K562 (cell line): ENCODE measurements around the gene POF1B. TPM values are rescaled to one million over a fixed set of nuclear protein-coding genes. Genes with fewer than 3 reads are reported as not detected.
A peak's percentile ranks its signal among the peaks of the same experiment; 100 is the strongest.

Experiments used
- ATAC-seq: fragments of 200-7000 bp; cut with Tn5 transposase; 3 replicates; pipeline ENCODE4 v1.9.1; 2020; ENCODE audit warnings: moderate library complexity
- BruUV-seq: library from RNA; stranded (reverse); fragments of 400-500 nt; replicated peaks from 2 replicates; lab custom pipeline; 2021; lab: Mats Ljungman, UMichigan
- CTCF ChIA-PET: fragments of 300-600 bp; formaldehyde crosslinking; extraction: SDS; loops from one replicate; lab custom pipeline; 2021; ENCODE audit warnings: low intra/inter-chr PET ratio; lab: Yijun Ruan, JAX
- POLR2A ChIA-PET: fragments of 300-600, 350-650 bp; sonication (Branson Sonifier 250); formaldehyde crosslinking; extraction: SDS; loops from one replicate; lab custom pipeline; 2021; ENCODE audit warnings: antibody characterized with exemption, inconsistent platforms; lab: Yijun Ruan, JAX
- DNase-seq, 4 experiments: peaks; one replicate each; pipeline versions ENCODE4 v3.0.0 to v3.0.0-alpha.2; 2011 to 2018; ENCODE audit warnings: low spot score in 3 of 4, mixed read lengths in 3 of 4; ENCODE audit errors: extremely low read depth in 1 of 4
- FAIRE-seq: peaks from 2 replicates; lab custom pipeline; 2011; peaks lifted over from hg19 to GRCh38; lab: Jason Lieb, UNC
- H2AFZ ChIP-seq: 2 replicates; pipeline ENCODE4 v1.6.0; 2011; ENCODE audit warnings: low read depth, low read length, control low read depth, inconsistent platforms
- H3K27ac ChIP-seq: fragments of 200-600 bp; 3 replicates; pipeline ENCODE4 v1.8.0; 2011; ENCODE audit warnings: low read depth, mild to moderate bottlenecking, control low read depth, inconsistent platforms, low read length, moderate library complexity, mixed read lengths; ENCODE audit errors: extremely low read depth
- H3K27me3 ChIP-seq, 2 experiments: fragments of 300-600 bp in 1 of 2; 2 replicates in 1 of 2; 3 replicates in 1 of 2; pipeline versions ENCODE4 v1.6.0 to v1.8.0; 2011; ENCODE audit warnings: inconsistent platforms in 2 of 2, low read length in 2 of 2, mild to moderate bottlenecking in 1 of 2, mixed read lengths in 1 of 2, moderate library complexity in 1 of 2; ENCODE audit not compliant: control insufficient read depth in 2 of 2, insufficient read depth in 2 of 2
- H3K36me3 ChIP-seq: fragments of 300-600 bp; 3 replicates; pipeline ENCODE4 v1.8.0; 2011; ENCODE audit warnings: mild to moderate bottlenecking, low read length, inconsistent platforms; ENCODE audit not compliant: control insufficient read depth, insufficient read depth
- H3K4me1 ChIP-seq, 2 experiments: fragments of 200-600 bp in 1 of 2; replicated peaks in 1 of 2; 2 replicates in 1 of 2; 3 replicates in 1 of 2; pipeline versions ENCODE4 v1.5.1 to v1.8.0; 2011; ENCODE audit warnings: inconsistent platforms in 2 of 2, low read length in 2 of 2, mild to moderate bottlenecking in 1 of 2, mixed read lengths in 1 of 2, moderate library complexity in 1 of 2; ENCODE audit not compliant: control insufficient read depth in 2 of 2, insufficient read depth in 2 of 2
- H3K4me2 ChIP-seq: 2 replicates; pipeline ENCODE4 v1.6.1; 2011; ENCODE audit warnings: low read length, control low read depth, inconsistent platforms, mixed read lengths; ENCODE audit not compliant: insufficient read depth
- H3K4me3 ChIP-seq: fragments of 200-600 bp; sonication (generic), shearing (Covaris generic); 2 replicates; pipeline ENCODE4 v1.5.1; 2016; ENCODE audit warnings: control low read depth, inconsistent platforms
- H3K79me2 ChIP-seq: fragments of 200-600 bp; 3 replicates; pipeline ENCODE4 v1.8.0; 2011; ENCODE audit warnings: low read length, inconsistent platforms; ENCODE audit not compliant: control insufficient read depth, insufficient read depth
- H3K9ac ChIP-seq, 2 experiments: 2 replicates each; pipeline versions ENCODE4 v1.6.0 to v1.6.1; 2011; ENCODE audit warnings: low read depth in 2 of 2, low read length in 2 of 2, control low read depth in 1 of 2, inconsistent platforms in 1 of 2, mild to moderate bottlenecking in 1 of 2, mixed read lengths in 1 of 2; ENCODE audit not compliant: insufficient read depth in 1 of 2
- H3K9me1 ChIP-seq: one replicate; pipeline ENCODE4 v1.6.0; 2011; ENCODE audit warnings: inconsistent platforms, mild to moderate bottlenecking, low read length, moderate library complexity; ENCODE audit not compliant: control insufficient read depth, insufficient read depth
- H3K9me3 ChIP-seq: replicated peaks from 2 replicates; pipeline ENCODE4 v1.5.1; 2011; ENCODE audit warnings: low read depth, low read length, inconsistent platforms; ENCODE audit not compliant: control insufficient read depth, insufficient read depth
- H4K20me1 ChIP-seq: replicated peaks from 2 replicates; pipeline ENCODE4 v1.6.1; 2011; ENCODE audit warnings: low read length, inconsistent platforms, mixed read lengths; ENCODE audit not compliant: control insufficient read depth, insufficient read depth
- CEBPB ChIP-seq: fragments of 450-650 bp; IDR thresholded peaks from 2 replicates; pipeline ENCODE4 v1.6.1; 2016; ENCODE audit warnings: missing genetic modification characterization, missing compliant biosample characterization
- CEBPG ChIP-seq, 3 experiments: fragments of 200-800 bp in 1 of 3; sonication (Bioruptor generic) in 1 of 3; sonication (generic) in 1 of 3; formaldehyde crosslinking in 1 of 3; IDR thresholded peaks in 2 of 3; conservative IDR thresholded peaks in 1 of 3; 2 replicates each; pipeline versions ENCODE4 v1.6.1 to v1.8.0; 2016 to 2022; ENCODE audit warnings: missing compliant biosample characterization in 2 of 3, missing genetic modification characterization in 2 of 3, mild to moderate bottlenecking in 1 of 3, missing genetic modification reagents in 1 of 3
- KLF16 ChIP-seq: IDR thresholded peaks from 2 replicates; pipeline ENCODE4 v1.6.1; 2016; ENCODE audit warnings: antibody characterized with exemption
- MEIS2 ChIP-seq: fragments of 450-650 bp; IDR thresholded peaks from 2 replicates; pipeline ENCODE4 v1.6.1; 2014; ENCODE audit warnings: mild to moderate bottlenecking; ENCODE audit not compliant: partially characterized antibody
- RBM15 ChIP-seq: fragments of 200-400 bp; formaldehyde crosslinking; IDR thresholded peaks from 2 replicates; pipeline ENCODE4 v1.6.1; 2018; ENCODE audit warnings: mild to moderate bottlenecking, low read length, moderate library complexity; ENCODE audit not compliant: insufficient read depth
- SREBF1 ChIP-seq: fragments of 150-350 bp; IDR thresholded peaks from 2 replicates; pipeline ENCODE4 v1.6.1; 2014; ENCODE audit warnings: antibody characterized with exemption, low read depth, low read length, borderline replicate concordance
- WGBS: fragments of 100-300 bp; shearing (Covaris generic); methylation state at CpG from one replicate; pipeline ENCODE4 v1.1.6; 2016; ENCODE audit warnings: low coverage, mixed read lengths; ENCODE audit not compliant: insufficient coverage; ENCODE audit errors: missing lambda C conversion rate; 5-methylcytosine and 5-hydroxymethylcytosine counted together
- in situ Hi-C: fragments of 300-500 bp; cut with MboI; formaldehyde crosslinking; loops from 4 replicates; pipeline ENCODE4 v1.15.0; 2018; ENCODE audit warnings: inconsistent platforms, mixed read lengths
- intact Hi-C: fragments of 100-400 bp; cut with micrococcal nuclease; formaldehyde crosslinking; loops from 2 replicates; pipeline ENCODE4 v1.14.2; 2022
- polyA plus RNA-seq, 8 experiments: library from polyadenylated mRNA; depleted of rRNA in 4 of 8; stranded (reverse) in 5 of 8; unstranded in 3 of 8; fragments of >200 nt; fragmentation: Nextera tagmentation in 2 of 8; fragmentation: Illumina TruSeq in 1 of 8; extraction: Ambion mirVana in 2 of 8; extraction: Trizol in 1 of 8; gene quantifications; 2 replicates each; pipeline versions ENCODE4 v1.2.1 to v1.2.3, GENCODE V29; 2011 to 2014; ENCODE audit warnings: inconsistent platforms in 1 of 8, missing spikeins in 1 of 8
- total RNA-seq, 7 experiments: library from RNA; depleted of rRNA in 6 of 7; stranded (reverse); fragments of >200 nt in 6 of 7; fragmentation: Illumina TruSeq in 2 of 7; extraction: Trizol in 2 of 7; gene quantifications; 2 replicates each; pipeline versions ENCODE4 v1.2.1 to v1.2.3, GENCODE V29; 2011 to 2021; ENCODE audit warnings: low replicate concordance in 1 of 7
- TF ChIP-seq, protein P1 (sequence below): IDR thresholded peaks from 2 replicates; pipeline ENCODE4 v1.6.1; 2016; ENCODE audit warnings: missing genetic modification characterization, missing compliant biosample characterization
- TF ChIP-seq, protein P2 (sequence below), 2 experiments: fragments of 450-650 bp in 1 of 2; sonication (generic) in 1 of 2; formaldehyde crosslinking in 1 of 2; IDR thresholded peaks in 1 of 2; conservative IDR thresholded peaks in 1 of 2; 2 replicates each; pipeline versions ENCODE4 v1.6.1 to v1.8.1; 2016 to 2023; ENCODE audit warnings: mild to moderate bottlenecking in 2 of 2, moderate library complexity in 2 of 2, inconsistent platforms in 1 of 2, missing genetic modification reagents in 1 of 2
- TF ChIP-seq, protein P3 (sequence below): fragments of 450-650 bp; IDR thresholded peaks from 2 replicates; pipeline ENCODE4 v1.6.1; 2016; ENCODE audit warnings: antibody characterized with exemption
- TF ChIP-seq, protein P4 (sequence below), 2 experiments: fragments of 450-650 bp; conservative IDR thresholded peaks; 2 replicates each; pipeline ENCODE4 v1.6.1; 2017; ENCODE audit warnings: mild to moderate bottlenecking in 2 of 2, moderate library complexity in 2 of 2
- TF ChIP-seq, protein P5 (sequence below), 2 experiments: IDR thresholded peaks in 1 of 2; conservative IDR thresholded peaks in 1 of 2; 2 replicates each; pipeline ENCODE4 v1.6.1; 2016; ENCODE audit warnings: low read depth in 2 of 2, mild to moderate bottlenecking in 1 of 2, missing compliant biosample characterization in 1 of 2, missing genetic modification characterization in 1 of 2, moderate library complexity in 1 of 2

The POF1B gene
- total and polyA plus RNA-seq, 9 of the 15 experiments (the other 6 are each of a cell fraction or from before 2014, with no cell fraction given), result 0.03 to 0.57 (median 0.07) TPM; not detected in 1

DNA sequence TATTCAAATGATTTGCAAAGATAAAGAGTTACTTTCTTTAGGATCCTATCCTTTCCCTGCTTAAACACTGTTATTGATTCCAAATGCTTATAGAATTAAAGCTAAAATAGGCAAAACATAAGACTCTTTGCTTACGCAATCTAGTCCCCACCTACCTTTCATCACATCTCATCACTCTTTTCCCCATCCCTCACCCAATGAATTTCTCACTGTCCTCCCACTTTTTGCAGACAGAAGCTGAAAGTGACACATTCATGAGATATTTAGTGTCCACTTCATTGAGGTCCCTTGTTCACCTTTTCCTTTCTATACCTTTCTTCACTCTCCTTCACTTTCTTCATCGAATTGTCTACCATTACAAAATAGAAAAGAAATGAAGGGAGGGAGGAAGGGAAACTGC lies 136.3 kb downstream of the POF1B start:
- no peak overlapping the region for H3K27ac ChIP-seq
- no peak for FAIRE-seq
- ATAC-seq, result peak; percentile 51
- in situ Hi-C loops, result no loop called here
- BruUV-seq, result no TSS peak
- peak overlapping the region; percentile 66 for H2AFZ ChIP-seq
- no peaks in the 10 kb centered on the region for H3K9me1 ChIP-seq
- H3K9me3 ChIP-seq, result no peaks in the 10 kb centered on the region
- POLR2A ChIA-PET, result no interaction called here
- H3K36me3 ChIP-seq, result no peaks in the 10 kb centered on the region
- no peaks in the 10 kb centered on the region for H3K27me3 ChIP-seq
- CTCF ChIA-PET, result no interaction called here
- intact Hi-C loops, result no loop called here
- H3K4me1 ChIP-seq, result peaks cover 0 to 4% of the 10 kb centered on the region in 2 experiments; a peak in 1 of 5 replicates
- WGBS, result 7% methylated on average over 2 of the region's 2 CpGs
- peak in 2 of 4 experiments; percentile 3 to 7 for DNase-seq
- no peaks in the 10 kb centered on the region for H4K20me1 ChIP-seq
- H3K4me3 ChIP-seq, result peak overlapping the region; percentile 50; the same call in 1 of the 2 replicates
- H3K4me2 ChIP-seq, result peak overlapping the region; percentile 58
- H3K9ac ChIP-seq, result no peak overlapping the region
- peaks cover 15% of the 10 kb centered on the region; the same call in 2 of the 3 replicates for H3K79me2 ChIP-seq
- TF ChIP-seq, protein P1, sequence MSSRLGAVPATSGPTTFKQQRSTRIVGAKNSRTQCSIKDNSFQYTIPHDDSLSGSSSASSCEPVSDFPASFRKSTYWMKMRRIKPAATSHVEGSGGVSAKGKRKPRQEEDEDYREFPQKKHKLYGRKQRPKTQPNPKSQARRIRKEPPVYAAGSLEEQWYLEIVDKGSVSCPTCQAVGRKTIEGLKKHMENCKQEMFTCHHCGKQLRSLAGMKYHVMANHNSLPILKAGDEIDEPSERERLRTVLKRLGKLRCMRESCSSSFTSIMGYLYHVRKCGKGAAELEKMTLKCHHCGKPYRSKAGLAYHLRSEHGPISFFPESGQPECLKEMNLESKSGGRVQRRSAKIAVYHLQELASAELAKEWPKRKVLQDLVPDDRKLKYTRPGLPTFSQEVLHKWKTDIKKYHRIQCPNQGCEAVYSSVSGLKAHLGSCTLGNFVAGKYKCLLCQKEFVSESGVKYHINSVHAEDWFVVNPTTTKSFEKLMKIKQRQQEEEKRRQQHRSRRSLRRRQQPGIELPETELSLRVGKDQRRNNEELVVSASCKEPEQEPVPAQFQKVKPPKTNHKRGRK (tag), result no peak
- TF ChIP-seq CEBPG (CRISPR knock-in tag; IDR thresholded peaks at IDR 0.05) (no peak), CEBPG (tag; conservative IDR thresholded peaks at IDR 0.05 in 1 of 2, IDR thresholded peaks at IDR 0.05 in 1 of 2) (peak; percentile 54 to 56), RBM15 (no peak), MEIS2 (peak; percentile 79), SREBF1 (no peak), KLF16 (no peak), CEBPB (peak; percentile 87)
- TF ChIP-seq, protein P2, sequence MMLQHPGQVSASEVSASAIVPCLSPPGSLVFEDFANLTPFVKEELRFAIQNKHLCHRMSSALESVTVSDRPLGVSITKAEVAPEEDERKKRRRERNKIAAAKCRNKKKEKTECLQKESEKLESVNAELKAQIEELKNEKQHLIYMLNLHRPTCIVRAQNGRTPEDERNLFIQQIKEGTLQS (IDR thresholded peaks at IDR 0.05), result peak; percentile 58
- TF ChIP-seq, protein P2 (CRISPR knock-in tag; conservative IDR thresholded peaks at IDR 0.05), result no peak
- TF ChIP-seq, protein P3, sequence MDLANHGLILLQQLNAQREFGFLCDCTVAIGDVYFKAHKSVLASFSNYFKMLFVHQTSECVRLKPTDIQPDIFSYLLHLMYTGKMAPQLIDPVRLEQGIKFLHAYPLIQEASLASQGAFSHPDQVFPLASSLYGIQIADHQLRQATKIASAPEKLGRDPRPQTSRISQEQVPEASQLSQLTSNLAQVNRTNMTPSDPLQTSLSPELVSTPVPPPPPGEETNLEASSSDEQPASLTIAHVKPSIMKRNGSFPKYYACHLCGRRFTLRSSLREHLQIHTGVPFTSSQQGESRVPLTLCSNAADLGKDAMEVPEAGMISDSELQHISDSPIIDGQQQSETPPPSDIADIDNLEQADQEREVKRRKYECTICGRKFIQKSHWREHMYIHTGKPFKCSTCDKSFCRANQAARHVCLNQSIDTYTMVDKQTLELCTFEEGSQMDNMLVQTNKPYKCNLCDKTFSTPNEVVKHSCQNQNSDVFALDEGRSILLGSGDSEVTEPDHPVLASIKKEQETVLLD, result no peak
- TF ChIP-seq, protein P4, sequence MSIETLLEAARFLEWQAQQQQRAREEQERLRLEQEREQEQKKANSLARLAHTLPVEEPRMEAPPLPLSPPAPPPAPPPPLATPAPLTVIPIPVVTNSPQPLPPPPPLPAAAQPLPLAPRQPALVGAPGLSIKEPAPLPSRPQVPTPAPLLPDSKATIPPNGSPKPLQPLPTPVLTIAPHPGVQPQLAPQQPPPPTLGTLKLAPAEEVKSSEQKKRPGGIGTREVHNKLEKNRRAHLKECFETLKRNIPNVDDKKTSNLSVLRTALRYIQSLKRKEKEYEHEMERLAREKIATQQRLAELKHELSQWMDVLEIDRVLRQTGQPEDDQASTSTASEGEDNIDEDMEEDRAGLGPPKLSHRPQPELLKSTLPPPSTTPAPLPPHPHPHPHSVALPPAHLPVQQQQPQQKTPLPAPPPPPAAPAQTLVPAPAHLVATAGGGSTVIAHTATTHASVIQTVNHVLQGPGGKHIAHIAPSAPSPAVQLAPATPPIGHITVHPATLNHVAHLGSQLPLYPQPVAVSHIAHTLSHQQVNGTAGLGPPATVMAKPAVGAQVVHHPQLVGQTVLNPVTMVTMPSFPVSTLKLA (conservative IDR thresholded peaks at IDR 0.05), result no peak
- TF ChIP-seq, protein P5, sequence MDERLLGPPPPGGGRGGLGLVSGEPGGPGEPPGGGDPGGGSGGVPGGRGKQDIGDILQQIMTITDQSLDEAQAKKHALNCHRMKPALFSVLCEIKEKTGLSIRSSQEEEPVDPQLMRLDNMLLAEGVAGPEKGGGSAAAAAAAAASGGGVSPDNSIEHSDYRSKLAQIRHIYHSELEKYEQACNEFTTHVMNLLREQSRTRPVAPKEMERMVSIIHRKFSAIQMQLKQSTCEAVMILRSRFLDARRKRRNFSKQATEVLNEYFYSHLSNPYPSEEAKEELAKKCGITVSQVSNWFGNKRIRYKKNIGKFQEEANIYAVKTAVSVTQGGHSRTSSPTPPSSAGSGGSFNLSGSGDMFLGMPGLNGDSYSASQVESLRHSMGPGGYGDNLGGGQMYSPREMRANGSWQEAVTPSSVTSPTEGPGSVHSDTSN (CRISPR knock-in tag; IDR thresholded peaks at IDR 0.05; ENCODE audit: low read depth), result no peak
- TF ChIP-seq, protein P5 (tag; conservative IDR thresholded peaks at IDR 0.05; ENCODE audit: low read depth), result peak; percentile 85
